A549 (cell line): Measurements from ENCODE around the gene CHTF18. TPM values are rescaled to one million over a fixed set of nuclear protein-coding genes. Genes with fewer than 3 reads are reported as not detected.

ENCODE experiments used
- ATAC-seq, 2 experiments: fragments of 200-7000 bp in 1 of 2; fragments of >200 bp in 1 of 2; cut with Nextera tagmentation in 1 of 2; cut with Tn5 transposase in 1 of 2; 3 replicates each; pipeline versions ENCODE4 v1.8.0 to v1.9.1; 2018 to 2020; ENCODE audit warnings: mild to moderate bottlenecking in 1 of 2, moderate library complexity in 1 of 2
- CTCF ChIA-PET: fragments of 300-600 bp; sonication (Branson Sonifier 250); formaldehyde crosslinking; extraction: SDS; loops from one replicate; lab custom pipeline; 2021; ENCODE audit warnings: antibody characterized with exemption, inconsistent platforms; lab: Yijun Ruan, JAX
- POLR2A ChIA-PET: fragments of 350-600 bp; formaldehyde crosslinking; extraction: SDS; loops from one replicate; lab custom pipeline; 2021; ENCODE audit warnings: antibody characterized with exemption, inconsistent platforms; lab: Yijun Ruan, JAX
- DNase-seq, 2 experiments: peaks; one replicate each; pipeline versions ENCODE4 v3.0.0 to v3.0.0-alpha.2; 2011 to 2016; ENCODE audit warnings: low read depth in 1 of 2, low spot score in 1 of 2
- FAIRE-seq: peaks from 2 replicates; lab custom pipeline; 2011; peaks lifted over from hg19 to GRCh38; lab: Jason Lieb, UNC
- H3K27ac ChIP-seq, 2 experiments: fragments of >200 bp; sonication (Bioruptor Twin); formaldehyde crosslinking; 3 replicates each; pipeline ENCODE4 v1.5.1; 2016 to 2017
- H3K4me1 ChIP-seq: fragments of >200 bp; sonication (Bioruptor Twin); formaldehyde crosslinking; 3 replicates; pipeline ENCODE4 v1.6.1; 2016
- H3K4me2 ChIP-seq: fragments of >200 bp; sonication (Bioruptor Twin); formaldehyde crosslinking; 3 replicates; pipeline ENCODE4 v1.6.1; 2016
- H3K4me3 ChIP-seq: fragments of >200 bp; sonication (Bioruptor Twin); formaldehyde crosslinking; 3 replicates; pipeline ENCODE4 v1.5.1; 2016
- H3K9me3 ChIP-seq: fragments of >200 bp; sonication (Bioruptor Twin); formaldehyde crosslinking; 3 replicates; pipeline ENCODE4 v1.6.1; 2016
- BHLHE40 ChIP-seq: IDR thresholded peaks from 2 replicates; pipeline ENCODE4 v1.6.1; 2012; ENCODE audit warnings: low read depth, low read length, inconsistent platforms
- CHD2 ChIP-seq: fragments of 150-350 bp; IDR thresholded peaks from 2 replicates; pipeline ENCODE4 v1.6.1; 2014; ENCODE audit warnings: low read length; ENCODE audit not compliant: partially characterized antibody
- EHMT2 ChIP-seq: fragments of 200-600 bp; sonication (generic); IDR thresholded peaks from 2 replicates; pipeline ENCODE4 v1.6.1; 2016; ENCODE audit warnings: antibody characterized with exemption, low read depth, mild to moderate bottlenecking, moderate library complexity
- EP300 ChIP-seq, 2 experiments: fragments of >200 bp; sonication (Bioruptor Twin); formaldehyde crosslinking; IDR thresholded peaks; 2 replicates in 1 of 2; 3 replicates in 1 of 2; pipeline ENCODE4 v1.6.1; 2016 to 2017
- ESRRA ChIP-seq: fragments of 150-350 bp; IDR thresholded peaks from 2 replicates; pipeline ENCODE4 v1.6.1; 2014; ENCODE audit warnings: mild to moderate bottlenecking, low read length, borderline replicate concordance
- HMGXB4 ChIP-seq: fragments of 250-450 bp; sonication (Bioruptor Pico); IDR thresholded peaks from 2 replicates; pipeline ENCODE4 v1.5.0; 2021; ENCODE audit warnings: mild to moderate bottlenecking, moderate library complexity, borderline replicate concordance
- HOXA7 ChIP-seq: fragments of 250-450 bp; sonication (Bioruptor Pico); IDR thresholded peaks from 2 replicates; pipeline ENCODE4 v1.5.0; 2020; ENCODE audit warnings: mild to moderate bottlenecking, moderate library complexity
- HOXB5 ChIP-seq: fragments of 250-450 bp; sonication (Bioruptor Pico); IDR thresholded peaks from 2 replicates; pipeline ENCODE4 v1.5.0; 2020; ENCODE audit warnings: mild to moderate bottlenecking, moderate library complexity
- JUN ChIP-seq, 2 experiments: fragments of >200 bp; sonication (Bioruptor Twin); formaldehyde crosslinking; IDR thresholded peaks; 2 replicates in 1 of 2; 3 replicates in 1 of 2; pipeline ENCODE4 v1.6.1; 2016 to 2017
- MAFK ChIP-seq: fragments of 450-650 bp; IDR thresholded peaks from 2 replicates; pipeline ENCODE4 v1.6.1; 2014; ENCODE audit not compliant: partially characterized antibody
- NR3C1 ChIP-seq: fragments of >200 bp; sonication (Bioruptor Twin); formaldehyde crosslinking; IDR thresholded peaks from 3 replicates; pipeline ENCODE4 v1.6.1; 2017
- PBX3 ChIP-seq: IDR thresholded peaks from 2 replicates; pipeline ENCODE4 v1.6.1; 2012
- SMC3 ChIP-seq: fragments of >200 bp; sonication (Bioruptor Twin); formaldehyde crosslinking; IDR thresholded peaks from 3 replicates; pipeline ENCODE4 v1.6.1; 2018; ENCODE audit warnings: inconsistent platforms
- SREBF2 ChIP-seq: fragments of 450-650 bp; IDR thresholded peaks from 2 replicates; pipeline ENCODE4 v1.6.1; 2014; ENCODE audit warnings: mild to moderate bottlenecking, moderate library complexity
- TP53 ChIP-seq: fragments of 250-450 bp; sonication (Bioruptor Pico); IDR thresholded peaks from 2 replicates; pipeline ENCODE4 v1.5.0; 2021; ENCODE audit warnings: mild to moderate bottlenecking, moderate library complexity
- ZC3H11A ChIP-seq: fragments of 450-650 bp; IDR thresholded peaks from 2 replicates; pipeline ENCODE4 v1.6.1; 2014; ENCODE audit warnings: antibody characterized with exemption, mild to moderate bottlenecking
- WGBS: methylation state at CpG from one replicate; pipeline ENCODE4 v1.1.6; 2017; ENCODE audit errors: missing lambda C conversion rate; 5-methylcytosine and 5-hydroxymethylcytosine counted together
- polyA plus RNA-seq, 4 experiments: library from polyadenylated mRNA; depleted of rRNA in 3 of 4; stranded (reverse); fragments of >200 nt; fragmentation: RNase III in 1 of 4; extraction: RNeasy Plus Mini Kit Qiagen cat#74134 plus additional on column Dnase treatment in 1 of 4; gene quantifications; 2 replicates in 3 of 4; 3 replicates in 1 of 4; pipeline ENCODE4 v1.2.3, GENCODE V29; 2011 to 2017
- TF ChIP-seq, protein P1 (sequence below): IDR thresholded peaks from 2 replicates; pipeline ENCODE4 v1.6.1; 2012; ENCODE audit warnings: low read depth, borderline replicate concordance
- TF ChIP-seq, protein P2 (sequence below): fragments of 450-650 bp; IDR thresholded peaks from 2 replicates; pipeline ENCODE4 v1.6.1; 2014; ENCODE audit warnings: antibody characterized with exemption

CHTF18 gene
- polyA plus RNA-seq, 2 of the 4 experiments (the other 2 are of a cell fraction), result 4.8 to 36.7 TPM

DNA sequence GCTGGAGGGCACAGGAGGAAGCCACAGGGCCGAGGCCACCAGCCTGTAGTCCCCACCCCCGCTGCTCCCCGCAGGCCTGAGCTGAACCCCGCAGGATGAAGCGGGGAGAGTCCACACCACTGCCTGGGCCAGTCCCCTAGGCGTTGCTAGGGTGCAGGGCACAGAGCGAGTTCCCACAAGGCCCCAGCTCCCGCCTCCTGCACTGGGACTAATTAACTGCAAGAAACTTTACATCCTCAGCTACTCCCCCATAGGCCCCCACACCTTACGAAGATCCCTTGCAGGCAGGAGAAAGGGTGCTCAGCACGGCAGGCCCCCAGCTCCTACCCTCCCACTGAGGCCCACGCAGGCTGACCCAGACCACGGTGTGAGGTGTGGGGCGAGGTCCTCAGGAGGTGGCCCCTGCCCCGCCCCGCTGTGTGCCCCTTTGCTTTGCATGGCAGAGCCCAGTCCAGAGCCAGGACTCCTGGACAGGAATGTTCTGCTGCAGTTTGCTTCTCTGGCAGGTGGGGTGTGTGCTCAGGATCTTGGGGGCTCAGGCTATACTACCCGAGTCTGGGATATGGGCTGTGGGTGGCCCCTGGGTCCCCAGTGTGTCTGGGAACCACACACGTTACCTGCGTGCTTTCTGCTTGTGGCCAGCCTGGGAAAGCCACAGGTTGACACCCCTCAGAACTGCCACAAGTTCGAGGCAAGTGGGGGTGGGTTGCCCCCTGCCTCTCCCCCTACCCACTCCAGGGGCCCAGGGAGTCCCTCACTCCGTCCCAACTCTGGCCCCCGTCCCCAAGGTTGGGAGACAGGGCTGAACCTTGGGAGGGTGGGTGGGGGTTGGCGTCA is 10.9 kb downstream of the CHTF18 start:
- H3K4me1 ChIP-seq, result peaks cover 32% of the 10 kb centered on the region
- ChIA-PET POLR2A (no interaction called here), CTCF (interaction anchor here (0.6 to 1.7 kb wide), 4 partner anchors 11 to 79 kb away, joined by 3 to 7 read pairs (median 4); partner anchors contain the start of genes CHTF18 and RPUSD1)
- no peak overlapping the region for H3K4me3 ChIP-seq
- H3K4me2 ChIP-seq, result peak overlapping the region; percentile 73; the same call in 1 of the 3 replicates
- no peak for DNase-seq
- no peak for TF ChIP-seq MAFK
- TF ChIP-seq, all 56 proteins: peak for 0
- Histone ChIP-seq H3K27ac (no peak overlapping the region), H3K9me3 (no peaks in the 10 kb centered on the region)
- FAIRE-seq, result no peak
- 78% methylated on average over 14 of the region's 22 CpGs for WGBS
- no peak for ATAC-seq

- Histone ChIP-seq H3K27ac (peak within 1 kb of the TSS in 1 of 2 experiments; percentile 42; a peak in 1 of 6 replicates), H3K4me2 (peak within 1 kb of the TSS; percentile 73), H3K4me3 (no peak within 1 kb of the TSS), H3K4me1 (peaks cover 27% of the 10 kb centered on the region), H3K9me3 (no peaks in the 10 kb centered on the region)
- no peak for DNase-seq
- CTCF ChIA-PET, result interaction anchor here (0.6 to 2.3 kb wide), 8 partner anchors 12 to 303 kb away, joined by 3 to 7 read pairs (median 5); partner anchors contain the start of genes CHTF18 and RPUSD1
- POLR2A ChIA-PET, result interaction anchor here (1.4 kb wide), 1 partner anchor 12 kb away, joined by 4 read pairs; the partner anchor contains the start of genes CHTF18 and RPUSD1
- WGBS, result 21% methylated on average over 17 of the region's 57 CpGs
- ATAC-seq, result peak; percentile 22 to 35; a peak in 5 of 6 replicates
- TF ChIP-seq BHLHE40, result no peak
- 0 out of 5 replicates have a peak, but pooled peaks of 1 of the 2 experiments have one; percentile 10 for TF ChIP-seq JUN (IDR thresholded peaks at IDR 0.05)
- no peak for FAIRE-seq
Observed at GRCh38 chr16:799948-800833, 11.8 kb downstream of the CHTF18 start, which contains the start of gene GNG13. GNG13 (minus strand) TSS chr16:800734; CDS start chr16:799077, 1,657 bp downstream.

DNA sequence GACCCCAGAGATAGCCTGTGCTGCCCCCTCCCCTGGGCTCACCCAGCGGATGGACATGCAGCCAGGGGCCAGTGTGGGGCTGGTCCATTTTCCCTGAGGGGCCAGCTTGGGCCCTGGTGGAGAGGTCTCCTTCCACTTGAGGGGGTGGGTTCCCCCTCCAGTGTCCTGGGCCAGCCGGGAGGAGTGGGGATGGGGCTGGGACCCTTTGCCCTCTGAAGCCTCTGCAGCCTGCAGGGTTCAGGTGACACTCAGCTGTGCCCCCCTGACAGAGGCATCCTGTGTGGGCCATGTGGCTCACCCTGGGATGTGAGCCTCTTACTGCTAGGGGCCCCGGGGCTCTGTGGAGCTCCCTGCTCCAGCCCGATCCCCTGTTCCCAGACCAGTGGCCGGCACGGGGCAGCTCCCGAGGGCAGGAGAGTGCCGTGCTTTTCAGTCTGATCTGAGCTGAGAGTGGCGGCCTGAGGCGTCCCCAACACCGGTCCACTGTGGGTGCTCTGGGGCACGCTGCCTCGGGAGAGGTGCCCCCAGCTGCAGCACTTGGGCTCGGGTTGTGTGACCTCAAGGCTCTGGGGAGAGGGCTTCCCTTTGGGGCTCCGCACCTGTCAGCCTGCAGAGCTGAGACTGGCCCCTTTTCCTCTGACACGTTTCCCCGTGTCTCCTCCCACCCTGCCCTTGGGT is 12.6 kb downstream of the CHTF18 start:
- FAIRE-seq (no peak), DNase-seq (no peak), ATAC-seq (peak; percentile 5 to 50; a peak in 4 of 6 replicates)
- Histone ChIP-seq H3K27ac (no peak overlapping the region), H3K9me3 (no peaks in the 10 kb centered on the region), H3K4me1 (peaks cover 21% of the 10 kb centered on the region), H3K4me3 (no peak overlapping the region), H3K4me2 (peak overlapping the region; percentile 73; the same call in 1 of the 3 replicates)
- TF ChIP-seq, protein P1, sequence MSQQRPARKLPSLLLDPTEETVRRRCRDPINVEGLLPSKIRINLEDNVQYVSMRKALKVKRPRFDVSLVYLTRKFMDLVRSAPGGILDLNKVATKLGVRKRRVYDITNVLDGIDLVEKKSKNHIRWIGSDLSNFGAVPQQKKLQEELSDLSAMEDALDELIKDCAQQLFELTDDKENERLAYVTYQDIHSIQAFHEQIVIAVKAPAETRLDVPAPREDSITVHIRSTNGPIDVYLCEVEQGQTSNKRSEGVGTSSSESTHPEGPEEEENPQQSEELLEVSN, result no peak
- TF ChIP-seq PBX3, result peak; percentile 69
- CTCF ChIA-PET, result interaction anchor here (0.6 to 2.3 kb wide), 9 partner anchors 12 to 393 kb away, joined by 3 to 6 read pairs (median 4); no protein-coding TSS in a partner anchor
- POLR2A ChIA-PET, result interaction anchor here (1.4 kb wide), 1 partner anchor 13 kb away, joined by 4 read pairs; the partner anchor contains the start of genes CHTF18 and RPUSD1
- WGBS, result 54% methylated on average over 3 of the region's 17 CpGs

GRCh38 chr16:801584-802363 is 13.4 kb downstream of the CHTF18 start:
- H3K4me3 ChIP-seq, result no peak overlapping the region
- ATAC-seq (peak; percentile 1 to 6; a peak in 3 of 6 replicates), DNase-seq (no peak), FAIRE-seq (no peak)
- WGBS, result 74% methylated on average over 12 of the region's 22 CpGs
- ChIA-PET POLR2A (interaction anchor here (1.4 kb wide), 1 partner anchor 13 kb away, joined by 4 read pairs; the partner anchor contains the start of genes CHTF18 and RPUSD1), CTCF (interaction anchor here (0.8 to 5.0 kb wide), 8 partner anchors 11 to 392 kb away, joined by 3 to 32 read pairs (median 4); no protein-coding TSS in a partner anchor)
- no peaks in the 10 kb centered on the region for H3K9me3 ChIP-seq
- no peak overlapping the region for H3K27ac ChIP-seq
- H3K4me2 ChIP-seq, result no peak overlapping the region
- peaks cover 16% of the 10 kb centered on the region for H3K4me1 ChIP-seq
- TF ChIP-seq EP300 (IDR thresholded peaks at IDR 0.05), result no peak
- TF ChIP-seq NR3C1, result no peak
- TF ChIP-seq EHMT2, result no peak
- TF ChIP-seq HMGXB4, result no peak
- TF ChIP-seq HOXA7, result no peak
- no peak for TF ChIP-seq SREBF2
- no peak for TF ChIP-seq BHLHE40
- no peak for TF ChIP-seq SMC3
- TF ChIP-seq, protein P2, sequence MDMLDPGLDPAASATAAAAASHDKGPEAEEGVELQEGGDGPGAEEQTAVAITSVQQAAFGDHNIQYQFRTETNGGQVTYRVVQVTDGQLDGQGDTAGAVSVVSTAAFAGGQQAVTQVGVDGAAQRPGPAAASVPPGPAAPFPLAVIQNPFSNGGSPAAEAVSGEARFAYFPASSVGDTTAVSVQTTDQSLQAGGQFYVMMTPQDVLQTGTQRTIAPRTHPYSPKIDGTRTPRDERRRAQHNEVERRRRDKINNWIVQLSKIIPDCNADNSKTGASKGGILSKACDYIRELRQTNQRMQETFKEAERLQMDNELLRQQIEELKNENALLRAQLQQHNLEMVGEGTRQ, result no peak
- TF ChIP-seq HOXB5 (CRISPR knock-in tag), result no peak
- TF ChIP-seq ZC3H11A, result no peak
- TF ChIP-seq TP53 (CRISPR knock-in tag), result no peak
- no peak for TF ChIP-seq ESRRA
- no peak for TF ChIP-seq CHD2
